Measurements from ENCODE around the gene GIGYF1. TPM values are rescaled to one million over a fixed set of nuclear protein-coding genes. Genes with fewer than 3 reads are reported as not detected.

The GIGYF1 gene
- total RNA-seq, 1 donor from 2014 or later = 52.2 TPM

- intact Hi-C loops (cut with micrococcal nuclease) = loop anchor here (1.0 to 5.0 kb wide), 3 partner anchors 46 to 219 kb away; partner anchors contain the start of genes FBXO24, LRCH4 and SLC12A9
- peak overlapping the region; percentile 98 for H3K27ac Mint-ChIP-seq
Observed at GRCh38 chr7:100632951-100633717, 60.9 kb downstream of the GIGYF1 start.

GRCh38 chr7:100630066-100630465 is 64.0 kb downstream of the GIGYF1 start:
- no peaks in the 10 kb centered on the region for H3K27me3 Mint-ChIP-seq
- no peak overlapping the region for H3K27ac Mint-ChIP-seq
- peaks cover 49% of the 10 kb centered on the region for H3K4me1 Mint-ChIP-seq
- no peak overlapping the region for H3K4me3 Mint-ChIP-seq
- no peaks in the 10 kb centered on the region for H3K9me3 Mint-ChIP-seq
- no peak for DNase-seq
- intact Hi-C loops (cut with micrococcal nuclease) = loop anchor here (5.0 kb wide), 1 partner anchor 222 kb away; the partner anchor contains the start of gene SLC12A9
- H3K36me3 Mint-ChIP-seq (ENCODE audit: low read depth) = peaks cover 15% of the 10 kb centered on the region

More at GRCh38 chr7:100632951-100633717, 60.9 kb downstream of the GIGYF1 start:
- H3K9me3 Mint-ChIP-seq = no peaks in the 10 kb centered on the region
- DNase-seq = peak; percentile 90
- H3K4me1 Mint-ChIP-seq = peaks cover 32% of the 10 kb centered on the region
- peak overlapping the region; percentile 92 for H3K4me3 Mint-ChIP-seq
- H3K27me3 Mint-ChIP-seq = no peaks in the 10 kb centered on the region
- H3K36me3 Mint-ChIP-seq (ENCODE audit: low read depth) = peaks cover 16% of the 10 kb centered on the region

Other genes with a start within 250 kb of the GIGYF1 start
- 2.7 and 2.9 TPM in 2 replicates for gene SPACDR, start 230.0 kb downstream of the GIGYF1 start, total RNA-seq
- 113 and 121 TPM in 2 replicates for gene TSC22D4, start 215.0 kb downstream of the GIGYF1 start, total RNA-seq
- gene NYAP1, start 210.3 kb downstream of the GIGYF1 start, total RNA-seq = 0.17 and 0.49 TPM in 2 replicates
- 112 and 114 TPM in 2 replicates for gene AGFG2, start 155.0 kb downstream of the GIGYF1 start, total RNA-seq
- gene SAP25, start 120.3 kb downstream of the GIGYF1 start, total RNA-seq = 9.2 and 11.3 TPM in 2 replicates
- gene LRCH4, start 108.1 kb downstream of the GIGYF1 start, total RNA-seq = 86.0 and 89.2 TPM in 2 replicates
- gene FBXO24, start 107.9 kb downstream of the GIGYF1 start, total RNA-seq = 0.38 and 0.42 TPM in 2 replicates
- gene PCOLCE, start 91.9 kb downstream of the GIGYF1 start, total RNA-seq = 4.8 and 5.0 TPM in 2 replicates
- 11.3 and 12.1 TPM in 2 replicates for gene MOSPD3, start 81.7 kb downstream of the GIGYF1 start, total RNA-seq
- gene TFR2, start 52.7 kb downstream of the GIGYF1 start, total RNA-seq = 20.7 and 21.2 TPM in 2 replicates
- gene ACTL6B, start 37.8 kb downstream of the GIGYF1 start, total RNA-seq = not detected in 2 replicates
- gene GNB2, start 20.5 kb downstream of the GIGYF1 start, total RNA-seq = 205 and 211 TPM in 2 replicates
- gene POP7, start 11.9 kb upstream of the GIGYF1 start, total RNA-seq = 77.3 and 77.7 TPM in 2 replicates
- gene EPO, start 26.2 kb upstream of the GIGYF1 start, total RNA-seq = 0.40 TPM in 1 of 2 replicates, not detected in the other
- gene ZAN, start 39.3 kb upstream of the GIGYF1 start, total RNA-seq = not detected in 2 replicates
- gene EPHB4, start 133.3 kb upstream of the GIGYF1 start, total RNA-seq = 2.7 and 3.0 TPM in 2 replicates
- 37.3 and 41.2 TPM in 2 replicates for gene SLC12A9, start 158.5 kb upstream of the GIGYF1 start, total RNA-seq
- 42.7 and 47.6 TPM in 2 replicates for gene TRIP6, start 173.1 kb upstream of the GIGYF1 start, total RNA-seq
- gene SRRT, start 180.9 kb upstream of the GIGYF1 start, total RNA-seq = 300 and 318 TPM in 2 replicates
- 4.5 TPM in 2 replicates for gene UFSP1, start 195.5 kb upstream of the GIGYF1 start, total RNA-seq
- not detected in 2 replicates for gene ACHE, start 201.6 kb upstream of the GIGYF1 start, total RNA-seq